MM.1S (cell line): ENCODE results near the gene CTRB2.

ENCODE experiments used
- CTCF ChIP-seq: fragments of 300-600 bp; sonication (generic); IDR thresholded peaks from 2 replicates; pipeline ENCODE4 v1.5.1; 2016; ENCODE audit warnings: antibody characterized with exemption, low read length, mixed read lengths
- EZH2 ChIP-seq: fragments of 300-600 bp; sonication (generic); optimal IDR thresholded peaks from 2 replicates; pipeline ENCODE3; 2017; ENCODE audit warnings: low read depth, mild to moderate bottlenecking, antibody characterized with exemption, low read length, mixed read lengths
- EZH2phosphoT487 ChIP-seq: fragments of 300-600 bp; sonication (generic); IDR thresholded peaks from 2 replicates; pipeline ENCODE4 v1.6.1; 2018; ENCODE audit warnings: antibody characterized with exemption, low read length

- TF ChIP-seq CTCF: no peak
- TF ChIP-seq EZH2: no peak
- no peak for TF ChIP-seq EZH2phosphoT487
These were observed 9.3 kb downstream of the CTRB2 start for GRCh38 chr16:75197522-75198134.
